ENCODE results near the gene WFS1.

Gene WFS1

DNA sequence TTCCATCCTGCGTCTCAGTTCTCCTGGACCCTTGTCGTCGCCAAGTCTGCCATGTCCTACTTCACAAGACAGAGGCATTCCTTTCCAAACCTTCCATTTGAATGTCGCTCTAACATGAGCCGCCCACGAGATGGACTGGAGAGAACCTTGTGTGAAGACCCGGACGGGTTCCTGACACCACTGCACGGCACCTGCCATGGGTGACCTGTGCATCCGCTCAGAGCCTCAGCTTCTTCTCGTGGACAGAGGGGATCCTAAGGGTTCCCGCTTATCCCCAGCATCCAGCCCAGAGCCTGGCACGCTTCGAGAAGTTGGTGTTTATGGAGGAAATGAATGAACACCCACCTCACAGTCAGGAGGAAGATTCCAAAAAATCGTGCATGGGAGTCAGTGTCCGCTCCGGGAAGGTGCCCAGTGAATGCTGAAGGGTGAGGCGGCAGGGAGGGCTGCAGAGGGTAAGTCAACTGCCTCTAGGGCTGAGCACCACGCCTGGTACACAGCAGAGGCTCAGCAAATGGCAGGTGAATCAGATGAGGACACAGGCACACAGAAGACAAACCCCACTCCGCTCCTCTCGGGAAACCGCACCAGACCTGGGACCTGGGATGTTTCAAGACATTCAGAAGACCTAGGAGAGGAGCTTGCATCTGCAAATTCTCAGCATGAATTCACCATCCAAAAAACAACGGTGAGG lies 52.6 kb downstream of the WFS1 start:
- no peak for DNase-seq (ENCODE audit: low read depth in 1 of 2, low spot score in 1 of 2)

DNA sequence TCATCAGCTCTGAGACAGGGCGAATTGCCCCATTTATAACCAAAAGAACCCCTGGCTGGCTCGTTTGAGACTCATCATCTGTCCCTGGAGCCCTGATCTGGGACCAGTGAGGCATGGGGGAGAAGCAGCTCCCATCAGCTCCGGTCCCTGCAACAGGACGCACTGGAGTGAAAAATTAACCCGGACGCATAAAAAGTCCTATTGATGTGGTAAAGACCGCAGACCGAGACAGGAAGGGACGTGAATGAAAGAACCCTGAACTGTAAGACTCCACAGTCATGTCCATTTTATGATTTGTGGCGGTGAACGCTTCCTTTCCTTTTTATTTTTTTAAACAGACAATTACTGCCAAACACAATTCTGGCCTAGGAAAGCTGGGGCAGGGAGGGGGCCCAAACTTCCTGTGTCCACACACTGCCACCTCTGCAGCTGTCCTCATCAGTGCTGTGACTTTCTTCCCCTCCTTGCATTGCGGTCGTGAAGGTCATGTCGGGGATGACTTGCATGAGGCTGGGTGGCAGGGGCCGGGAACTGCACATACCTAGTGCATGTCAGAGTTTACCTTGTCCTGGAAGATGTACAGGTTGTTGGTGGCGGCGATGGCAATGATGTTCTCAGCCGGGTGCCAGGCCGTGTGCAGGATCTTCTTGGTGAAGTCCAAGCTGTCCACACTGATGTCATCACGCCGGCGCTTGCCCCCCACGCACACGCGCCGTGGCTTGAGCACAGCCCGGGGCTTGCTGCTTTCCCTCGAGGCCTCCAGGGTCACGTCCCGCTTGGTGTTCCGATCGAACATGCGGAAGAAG lies 53.3 kb downstream of the WFS1 start:
- DNase-seq (ENCODE audit: low read depth in 1 of 2, low spot score in 1 of 2): no peak

DNA sequence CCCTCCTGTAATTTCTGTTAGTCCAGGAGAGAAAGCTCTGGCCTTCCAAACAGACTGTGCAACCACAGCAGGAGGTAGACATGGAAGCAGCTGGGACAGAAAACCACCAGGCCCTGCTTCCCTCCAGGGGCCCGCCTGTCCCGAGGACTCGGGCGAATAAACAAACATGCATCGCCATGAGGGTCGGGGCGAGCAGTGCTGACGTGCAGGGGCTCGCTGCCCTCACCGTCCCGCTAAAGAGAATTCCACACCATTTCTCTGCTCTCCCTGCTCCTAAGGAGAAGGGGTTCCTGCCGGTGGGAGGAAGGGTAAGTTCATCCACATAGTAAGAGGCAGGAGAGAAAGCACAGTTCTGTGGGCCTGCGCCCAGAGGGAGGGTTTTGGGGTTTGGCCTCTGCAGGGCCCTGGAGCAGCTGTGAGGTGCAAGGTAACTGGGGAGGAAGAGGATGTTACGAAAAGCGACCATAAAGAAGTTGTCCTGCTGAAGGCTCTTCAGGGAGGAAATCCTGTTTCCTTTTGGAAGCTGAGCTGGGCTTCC lies 54.9 kb downstream of the WFS1 start:
- DNase-seq (ENCODE audit: low read depth in 1 of 2, low spot score in 1 of 2): no peak

DNA sequence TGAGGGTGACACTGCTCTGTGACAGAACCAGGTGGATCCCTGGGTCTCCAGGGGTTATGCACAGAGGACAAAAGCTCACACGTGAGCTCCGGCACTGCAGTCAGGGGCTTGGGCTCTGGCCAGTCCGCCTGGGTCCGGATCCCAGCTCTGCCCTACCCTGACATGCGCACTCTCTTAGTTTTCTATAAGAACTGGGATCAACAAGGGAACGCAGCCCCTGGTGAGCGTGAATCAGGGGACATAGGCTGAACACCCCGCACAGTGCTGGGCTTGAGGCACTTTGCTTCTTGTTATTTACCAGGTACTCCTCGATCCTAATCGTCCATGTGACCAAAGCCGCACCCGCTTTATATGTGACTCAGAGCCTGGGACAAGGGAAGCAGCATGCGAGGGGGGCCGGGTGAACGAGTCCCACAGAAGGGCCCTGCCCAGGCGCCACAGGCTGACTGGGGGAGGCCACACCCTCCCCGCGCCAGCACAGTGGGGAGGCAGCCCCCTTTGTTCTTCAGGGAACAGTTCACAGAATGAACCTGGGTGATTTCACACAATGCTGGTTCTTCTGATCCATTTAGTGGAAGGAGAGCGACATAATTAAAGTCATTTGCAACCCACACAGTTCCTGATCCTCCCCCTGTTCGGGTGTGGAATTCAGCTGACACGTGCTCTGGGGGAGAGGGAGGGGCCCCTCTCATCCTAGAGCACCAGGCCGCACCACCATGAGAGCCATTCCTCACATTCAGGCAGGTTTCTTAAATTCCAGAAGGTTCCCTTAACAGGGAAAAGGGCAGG lies 55.5 kb downstream of the WFS1 start:
- DNase-seq (ENCODE audit: low read depth in 1 of 2, low spot score in 1 of 2): no peak

DNA sequence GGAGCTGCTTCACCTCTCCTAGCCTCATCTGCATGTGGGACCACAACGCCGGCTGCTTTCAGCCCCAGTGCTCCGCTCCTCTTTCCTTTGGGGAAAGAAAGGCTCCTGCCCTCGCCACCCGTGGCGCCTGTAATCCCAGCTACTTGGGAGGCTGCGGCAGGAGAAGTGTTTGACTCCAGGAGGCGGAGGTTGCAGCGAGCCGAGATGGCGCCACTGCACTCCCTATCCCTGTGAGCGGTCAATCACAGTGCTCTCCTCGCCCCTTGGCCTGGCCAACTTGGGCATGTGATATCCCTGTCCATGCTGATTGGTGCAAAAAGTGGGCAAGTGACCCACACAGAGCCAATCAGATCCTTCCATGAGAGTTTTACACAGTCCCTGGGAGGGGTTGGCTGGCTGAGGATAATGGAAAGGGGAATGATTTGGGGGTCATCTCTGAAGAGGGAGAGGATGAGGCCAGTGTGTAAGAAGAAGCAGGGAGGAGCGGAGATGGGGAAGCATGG lies 56.2 kb downstream of the WFS1 start:
- DNase-seq (ENCODE audit: low read depth in 1 of 2, low spot score in 1 of 2): no peak

DNA sequence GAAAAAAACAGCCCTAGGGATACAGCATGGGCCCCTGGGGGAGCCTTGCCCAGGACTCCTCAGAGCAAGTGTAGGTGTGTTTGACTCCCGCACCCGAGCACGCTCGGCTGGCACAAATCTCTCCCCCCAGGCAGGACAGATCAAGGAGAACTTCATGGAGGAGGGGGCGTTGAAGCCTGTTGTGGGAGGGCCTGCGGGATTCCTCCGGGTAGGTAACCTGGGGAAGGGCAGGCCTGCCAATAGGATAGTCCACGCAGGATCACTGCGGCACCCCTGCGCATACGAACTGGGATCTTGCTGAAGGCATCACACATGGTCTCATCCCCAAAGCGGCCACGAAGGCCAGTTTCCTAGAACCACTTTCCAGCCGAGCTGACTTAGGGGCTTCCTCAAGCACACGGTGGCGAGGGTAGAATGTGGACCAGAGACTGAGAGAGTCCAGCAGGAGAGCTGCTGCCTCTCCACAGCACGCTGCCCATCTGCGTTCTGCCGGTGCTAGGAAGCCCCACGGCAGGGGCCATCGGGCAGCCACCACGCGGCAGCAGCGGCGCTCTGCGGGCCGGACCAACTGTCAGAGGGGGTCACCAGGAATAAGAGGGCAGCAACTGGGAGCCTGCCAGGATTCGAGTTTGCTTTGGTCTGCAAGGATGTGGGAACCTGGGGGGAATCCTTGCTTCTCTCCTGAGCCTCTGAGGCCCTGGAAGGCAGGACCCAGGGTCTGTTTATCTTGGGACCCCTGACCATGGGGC lies 56.8 kb downstream of the WFS1 start:
- no peak for DNase-seq (ENCODE audit: low read depth in 1 of 2, low spot score in 1 of 2)

DNA sequence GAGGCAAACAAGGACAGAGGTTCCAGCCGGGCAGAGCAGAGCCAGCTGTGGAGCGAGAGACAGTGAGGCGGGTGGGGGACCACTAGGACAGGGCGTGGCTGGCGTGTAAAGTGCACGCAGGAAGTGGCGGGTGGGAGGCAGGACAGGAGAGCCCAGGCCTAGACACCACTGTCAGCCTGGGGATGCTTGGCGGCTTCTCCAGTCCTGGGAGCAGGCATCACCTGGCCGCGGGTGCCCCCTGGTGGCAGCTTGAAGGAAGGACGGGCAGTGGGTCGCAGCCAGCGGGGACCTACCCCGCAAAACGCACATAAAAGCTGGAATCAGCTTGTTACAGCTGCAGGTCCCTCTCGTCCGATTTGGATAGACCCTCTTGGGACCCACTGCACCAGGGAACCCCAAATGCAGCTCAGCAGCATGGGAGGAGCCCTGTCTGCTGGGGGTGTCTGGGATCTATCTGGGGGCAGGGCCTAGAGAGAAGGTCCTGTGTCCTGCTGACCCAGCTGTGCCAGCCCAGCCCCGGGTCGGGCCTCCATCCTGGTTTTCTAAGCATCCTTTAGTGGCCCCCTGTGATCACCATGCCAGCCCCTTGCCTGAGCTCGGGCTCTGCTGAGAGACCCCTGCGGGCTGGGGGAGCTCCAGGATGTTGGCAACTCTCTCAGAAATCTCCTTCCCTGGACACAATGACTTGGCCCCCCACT lies 57.7 kb downstream of the WFS1 start:
- peak; percentile 60 to 70 for DNase-seq (ENCODE audit: low read depth in 1 of 2, low spot score in 1 of 2)

DNA sequence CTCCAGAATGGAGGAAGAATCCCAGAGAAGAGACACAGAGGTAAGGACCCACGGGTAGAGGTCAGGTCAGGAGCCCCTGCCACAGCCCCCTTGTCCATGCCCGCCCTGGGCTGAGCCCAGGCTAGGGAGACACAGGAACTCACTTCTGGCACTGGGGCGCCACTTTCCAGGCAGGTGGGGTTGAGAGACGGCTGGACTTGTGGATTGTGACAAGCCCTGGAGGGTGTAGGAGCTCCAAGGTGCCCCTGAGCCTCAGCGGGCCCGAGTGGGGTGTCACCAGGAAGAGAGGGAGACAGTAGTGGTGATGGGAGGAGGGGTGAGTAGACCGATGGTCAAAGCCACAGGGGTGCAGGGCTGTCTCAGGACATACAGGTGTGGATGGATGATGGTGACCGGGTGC lies 58.9 kb downstream of the WFS1 start:
- no peak for DNase-seq (ENCODE audit: low read depth in 1 of 2, low spot score in 1 of 2)

DNA sequence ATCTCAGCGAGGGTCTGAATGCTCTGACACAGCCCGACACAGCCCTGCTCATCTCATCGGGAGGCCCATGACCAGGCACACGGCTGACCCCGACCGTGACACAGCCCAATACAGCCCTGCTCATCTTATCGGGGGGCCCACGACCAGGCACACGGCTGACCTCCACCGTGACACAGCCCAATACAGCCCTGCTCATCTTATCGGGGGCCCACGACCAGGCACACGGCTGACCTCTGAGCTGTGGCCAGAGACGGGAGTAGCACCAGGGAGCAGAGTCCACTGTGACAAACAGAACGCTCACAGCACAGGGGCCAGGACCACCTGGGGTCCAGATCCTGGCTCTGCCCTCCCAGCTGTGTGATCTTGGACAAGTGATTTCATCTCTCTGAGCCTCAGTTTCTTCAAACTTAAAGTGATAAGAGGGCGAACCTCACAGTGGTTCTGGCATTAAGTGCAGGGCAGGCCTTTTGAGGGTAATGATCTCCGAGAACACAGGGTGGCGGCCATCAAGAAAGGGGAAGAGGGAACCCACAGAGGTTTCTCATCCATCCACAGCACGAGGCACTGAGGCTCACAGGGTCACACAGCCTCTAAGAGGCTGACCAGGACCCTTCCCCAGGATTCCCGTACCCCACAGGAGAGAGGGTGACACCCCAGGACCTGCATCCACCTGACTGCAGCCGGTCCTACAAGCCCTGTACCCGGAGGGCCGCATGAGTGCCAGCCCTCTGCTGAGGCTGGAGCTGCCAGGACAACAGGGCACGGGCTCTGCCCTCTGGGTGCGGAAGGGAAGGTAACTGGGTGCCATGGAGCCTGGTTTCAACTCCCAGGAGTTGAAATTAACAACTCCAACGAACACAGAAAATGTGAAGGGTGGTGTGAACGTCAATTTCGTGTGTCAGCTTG lies 60.1 kb downstream of the WFS1 start:
- DNase-seq (ENCODE audit: low read depth in 1 of 2, low spot score in 1 of 2): no peak

DNA sequence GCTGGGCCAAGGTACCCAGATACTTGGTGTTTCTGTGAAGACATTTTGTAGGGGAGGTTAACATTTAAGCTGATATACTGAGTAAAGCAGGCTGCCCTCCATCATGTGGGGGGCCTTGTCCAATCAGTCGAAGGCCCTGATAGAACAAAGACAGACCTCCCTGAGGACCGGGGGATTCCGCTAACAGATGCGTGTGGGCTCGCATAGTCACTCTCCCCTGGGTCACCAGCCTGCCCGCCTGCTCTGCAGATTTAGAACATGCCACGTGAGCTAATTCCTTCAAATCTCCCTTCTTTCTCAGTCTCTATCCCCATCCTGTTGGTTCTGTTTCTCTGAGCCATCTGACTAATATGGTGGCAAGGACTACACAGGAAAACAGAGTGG lies 60.7 kb downstream of the WFS1 start:
- DNase-seq (ENCODE audit: low read depth in 1 of 2, low spot score in 1 of 2): no peak

DNA sequence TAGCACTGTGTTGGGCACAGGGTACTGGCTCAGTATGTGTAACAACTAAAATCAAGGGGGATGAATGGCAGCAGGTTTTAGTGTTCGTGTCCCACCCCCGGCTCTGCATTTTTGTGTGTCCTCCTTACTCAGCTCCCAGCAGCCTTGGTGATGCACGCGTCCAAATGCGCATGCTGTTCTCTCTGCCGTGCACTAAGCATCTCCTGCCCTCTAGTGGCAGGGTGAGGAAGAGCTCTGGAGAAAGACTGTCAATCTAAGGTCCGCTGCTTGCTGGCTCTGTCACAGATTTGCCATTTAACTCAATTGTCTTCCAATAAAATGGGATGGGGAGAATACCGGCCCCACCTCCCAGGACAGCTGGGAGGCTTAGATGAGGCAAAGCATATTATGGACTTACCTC lies 61.4 kb downstream of the WFS1 start:
- DNase-seq (ENCODE audit: low read depth in 1 of 2, low spot score in 1 of 2): no peak

DNA sequence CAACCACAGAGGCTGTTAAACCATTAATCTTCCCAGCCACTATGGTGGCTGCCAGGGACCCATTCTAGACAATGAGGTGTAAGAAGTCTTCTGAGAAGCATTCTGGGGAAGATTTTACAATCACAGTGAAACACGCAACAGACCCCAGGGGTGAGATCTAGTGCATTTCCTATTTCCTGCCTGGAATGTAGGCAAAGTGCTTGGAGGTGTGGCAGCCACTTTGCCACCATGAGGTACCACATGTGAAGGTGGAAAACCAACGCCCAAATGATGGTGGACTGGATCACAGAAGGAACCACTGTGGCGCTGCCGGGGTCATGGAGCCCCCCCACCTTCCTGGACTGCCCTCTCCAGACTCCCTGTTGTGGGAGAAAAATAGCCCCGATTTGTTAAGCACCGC lies 61.8 kb downstream of the WFS1 start:
- DNase-seq (ENCODE audit: low read depth in 1 of 2, low spot score in 1 of 2): no peak

DNA sequence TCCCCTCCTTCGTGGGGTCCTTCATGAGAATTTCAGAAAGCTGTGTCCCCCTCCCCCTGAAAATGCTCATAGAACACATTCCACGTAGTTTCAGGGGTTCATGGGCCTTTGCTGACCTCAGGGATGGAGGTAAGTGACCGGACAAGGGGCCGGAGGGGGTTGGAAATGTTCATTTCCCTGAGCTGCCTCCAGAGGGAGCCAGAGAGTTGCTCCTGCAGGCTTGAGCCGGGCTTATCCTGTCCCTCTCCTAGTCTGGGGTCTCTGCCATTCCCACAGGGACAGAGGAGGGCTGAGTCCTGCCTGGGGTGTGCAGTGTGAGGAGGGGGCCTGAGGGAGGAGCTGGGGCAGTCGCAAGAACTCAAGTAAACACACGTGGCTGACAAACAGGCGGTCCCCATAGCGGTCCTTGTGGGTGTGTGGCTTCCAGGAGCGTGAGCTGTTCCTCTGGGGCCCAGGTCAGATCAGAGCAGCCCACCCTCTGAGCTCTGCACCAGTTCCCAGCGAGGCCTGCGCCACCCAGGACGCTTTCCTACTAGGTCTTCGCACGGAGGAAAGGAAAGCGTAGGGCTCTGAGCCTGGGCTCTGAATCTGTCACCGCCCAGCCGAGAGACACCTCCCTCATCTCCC lies 62.5 kb downstream of the WFS1 start:
- DNase-seq (ENCODE audit: low read depth in 1 of 2, low spot score in 1 of 2): no peak

DNA sequence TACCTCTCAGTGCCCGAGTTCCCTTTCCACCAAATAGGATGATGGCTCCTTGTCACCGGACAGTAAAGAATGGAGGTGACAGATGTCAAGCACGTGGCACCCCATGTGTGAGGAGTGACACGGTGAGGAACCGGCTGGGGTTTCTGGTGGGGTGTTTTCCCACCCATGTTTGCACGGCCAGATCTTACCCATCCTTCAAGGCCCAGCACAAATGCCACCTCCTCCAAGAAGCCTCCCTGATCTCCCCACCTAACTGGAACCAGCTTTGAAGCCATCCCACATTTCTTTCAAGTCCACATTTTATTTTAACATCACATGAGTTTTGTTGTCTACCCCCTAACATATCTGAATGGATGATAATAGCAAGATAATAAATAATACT lies 63.0 kb downstream of the WFS1 start:
- no peak for DNase-seq (ENCODE audit: low read depth in 1 of 2, low spot score in 1 of 2)

DNA sequence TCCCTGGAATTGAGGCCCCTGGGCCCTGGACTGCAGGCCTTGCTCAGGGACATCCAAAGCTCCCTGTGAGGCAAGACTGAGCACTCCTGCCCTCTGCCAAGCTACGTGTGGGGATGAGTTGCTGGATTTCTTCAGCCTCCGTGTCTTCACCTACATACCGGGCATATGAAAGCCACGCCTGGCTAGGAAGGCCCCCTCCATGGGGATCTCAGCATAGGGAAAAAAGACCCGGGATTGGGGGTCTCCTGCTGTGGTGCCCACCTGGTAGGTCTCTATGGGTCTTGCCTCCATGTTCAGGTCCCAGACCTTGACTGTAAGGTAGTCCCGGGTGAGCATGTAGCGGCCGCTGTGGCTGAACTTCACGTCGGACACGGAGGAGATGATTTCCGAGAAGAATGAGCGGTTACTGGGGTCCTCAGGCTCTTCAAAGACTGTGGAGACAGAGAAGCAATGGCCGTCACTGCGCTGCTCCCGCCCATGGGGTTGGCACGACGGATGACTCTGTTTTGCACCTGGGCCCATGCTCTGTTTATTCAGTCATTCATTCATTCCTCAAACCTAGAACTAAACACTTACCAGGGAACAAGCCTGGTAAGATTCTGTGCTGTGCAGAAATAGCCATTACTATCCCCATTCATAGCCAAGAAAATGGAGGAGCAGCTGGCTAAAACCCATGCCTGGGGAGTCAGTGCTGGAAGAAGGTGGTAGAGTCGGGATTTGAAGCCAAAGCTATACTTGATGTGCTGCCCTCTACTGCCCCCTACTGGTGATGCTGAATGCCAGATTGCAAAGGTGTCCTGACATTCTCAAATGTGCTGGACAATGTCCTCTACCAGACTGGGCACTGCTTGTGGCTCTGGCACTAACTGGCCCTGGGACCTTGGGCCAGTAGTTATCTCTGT lies 63.9 kb downstream of the WFS1 start:
- no peak for DNase-seq (ENCODE audit: low read depth in 1 of 2, low spot score in 1 of 2)

DNA sequence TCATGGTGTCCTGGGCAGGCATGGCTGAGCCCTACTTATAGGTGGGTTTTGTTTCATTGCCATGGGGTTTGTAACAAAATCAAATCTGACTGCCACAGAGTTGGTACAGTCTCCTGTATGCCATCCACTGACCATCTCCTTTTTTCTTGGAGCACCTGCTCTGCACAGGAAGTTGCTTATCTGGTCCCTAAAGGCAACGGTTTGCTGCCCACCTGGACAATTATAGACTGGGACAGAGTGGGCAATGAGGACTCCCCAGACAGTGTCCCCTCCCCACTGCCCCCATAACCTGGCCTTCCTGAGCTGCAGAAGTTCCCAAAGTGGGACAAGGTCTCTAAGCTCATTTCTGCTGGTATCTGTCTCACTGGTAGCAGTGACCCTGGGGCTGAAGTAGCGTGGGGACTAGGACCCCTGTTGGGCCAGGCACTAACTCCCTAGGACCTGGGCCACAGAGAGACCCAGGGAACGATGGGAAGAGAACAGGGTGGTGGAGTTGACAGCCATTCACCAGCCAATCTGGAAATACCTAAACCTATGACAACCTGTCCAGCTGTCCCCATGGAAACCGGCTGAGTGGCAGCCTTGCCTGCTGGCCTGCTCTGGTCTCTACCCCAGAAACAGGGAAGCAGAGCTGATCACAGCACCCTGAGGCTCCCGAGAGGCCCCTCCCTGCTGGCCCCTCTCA lies 64.7 kb downstream of the WFS1 start:
- DNase-seq (ENCODE audit: low read depth in 1 of 2, low spot score in 1 of 2): no peak

DNA sequence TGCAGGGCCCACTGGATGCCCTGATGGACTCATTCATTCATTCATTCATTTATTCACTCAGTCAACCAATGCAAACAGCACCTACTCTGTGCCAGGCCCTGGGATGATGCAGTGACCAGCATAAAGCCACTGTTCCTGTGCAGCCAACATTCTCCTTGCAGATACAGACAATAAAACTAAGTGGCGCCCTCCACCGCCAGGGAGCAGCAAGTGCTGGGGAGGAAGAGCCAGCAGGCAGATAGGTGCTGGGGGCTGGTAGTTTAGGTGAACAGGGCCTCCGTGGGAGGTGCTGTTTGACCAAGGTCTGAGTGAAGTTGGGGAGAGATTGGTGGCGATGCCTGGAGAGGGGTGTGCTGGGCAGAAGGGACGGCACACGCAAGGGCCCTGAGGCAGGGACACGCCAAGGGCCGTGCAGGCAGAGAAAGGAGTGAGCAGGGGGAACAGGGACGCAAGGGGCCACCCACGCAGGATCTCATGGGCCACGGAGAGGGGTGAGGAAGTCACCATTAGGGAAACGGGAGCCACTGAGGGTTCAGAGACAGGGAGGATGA lies 65.5 kb downstream of the WFS1 start:
- DNase-seq (ENCODE audit: low read depth in 1 of 2, low spot score in 1 of 2): no peak

All from stimulated activated CD4-positive, alpha-beta T cell treated with anti-CD3 and anti-CD28 coated beads, Interleukin-15, amount 100 ng/mL, for 1 hour (primary cell).